ENCODE measurements around the gene ATP9B.
"Not testable (repeated sequence)": the region's sequence is repeated elsewhere in the genome, so short reads cannot be mapped to it uniquely, and the experiment has no call there.

Gene ATP9B

GRCh38 chr18:79299272-79299671, 230.1 kb downstream of the ATP9B start:
- DNase-seq, result no peak

GRCh38 chr18:79299711-79300110, 230.5 kb downstream of the ATP9B start:
- no peak for DNase-seq

GRCh38 chr18:79300413-79300812, 231.2 kb downstream of the ATP9B start:
- no peak for DNase-seq

- DNase-seq, result no peak
Measured at GRCh38 chr18:79302120-79302519, 232.9 kb downstream of the ATP9B start.

GRCh38 chr18:79305911-79306310, 236.7 kb downstream of the ATP9B start:
- DNase-seq, result no peak

- DNase-seq, result no peak
Measured at GRCh38 chr18:79309614-79310358, 240.6 kb downstream of the ATP9B start.

GRCh38 chr18:79314838-79315388, 245.7 kb downstream of the ATP9B start:
- no peak for DNase-seq

- DNase-seq, result no peak
Measured at GRCh38 chr18:79315596-79315995, 246.4 kb downstream of the ATP9B start.

GRCh38 chr18:79317703-79318102, 248.5 kb downstream of the ATP9B start:
- no peak for DNase-seq

GRCh38 chr18:79318142-79318673, 249.0 kb downstream of the ATP9B start:
- DNase-seq, result no peak

- no peak for DNase-seq
Measured at GRCh38 chr18:79320216-79320850, 251.1 kb downstream of the ATP9B start.

GRCh38 chr18:79321625-79322405, 252.6 kb downstream of the ATP9B start:
- no peak for DNase-seq

- no peak for DNase-seq
Measured at GRCh38 chr18:79322441-79322840, 253.2 kb downstream of the ATP9B start.

GRCh38 chr18:79323471-79323870, 254.3 kb downstream of the ATP9B start:
- DNase-seq, result no peak

- DNase-seq, result no peak
Measured at GRCh38 chr18:79326413-79327198, 257.4 kb downstream of the ATP9B start.

GRCh38 chr18:79327199-79327721, 258.1 kb downstream of the ATP9B start:
- DNase-seq, result no peak

- not testable (repeated sequence) for DNase-seq
Measured at GRCh38 chr18:79327915-79328314, 258.7 kb downstream of the ATP9B start.

- DNase-seq, result no peak
Measured at GRCh38 chr18:79328887-79329286, 259.7 kb downstream of the ATP9B start.

GRCh38 chr18:79329786-79330185, 260.6 kb downstream of the ATP9B start:
- no peak for DNase-seq

- DNase-seq, result no peak
Measured at GRCh38 chr18:79332646-79333045, 263.5 kb downstream of the ATP9B start.

GRCh38 chr18:79333046-79333445, 263.9 kb downstream of the ATP9B start:
- DNase-seq, result no peak

Data from stimulated activated CD4-positive, alpha-beta T cell treated with anti-CD3 and anti-CD28 coated beads, Interleukin-4, amount 100 ng/mL, for 1 hour (primary cell).